Subcutaneous adipose tissue (tissue), 4 donors: ENCODE measurements around the gene WWC1. TPM values are rescaled to one million over a fixed set of nuclear protein-coding genes. Genes with fewer than 3 reads are reported as not detected.

Experiments used
- total RNA-seq, 4 donors: library from RNA; depleted of rRNA; stranded (reverse); fragments of >200 nt; gene quantifications; one replicate each; pipeline ENCODE4 v1.1.0, GENCODE V29; 2016
- TF ChIP-seq, protein P1 (sequence below): fragments of 450-650 bp; IDR thresholded peaks from one replicate; pipeline ENCODE4 v1.5.1; 2016; ENCODE audit warnings: low read depth, mild to moderate bottlenecking, control low read depth, antibody characterized with exemption, moderate library complexity

Gene WWC1
- total RNA-seq, 4 donors from 2014 or later, result 0.34 to 5.1 (median 1.1) TPM; not detected in 1

DNA sequence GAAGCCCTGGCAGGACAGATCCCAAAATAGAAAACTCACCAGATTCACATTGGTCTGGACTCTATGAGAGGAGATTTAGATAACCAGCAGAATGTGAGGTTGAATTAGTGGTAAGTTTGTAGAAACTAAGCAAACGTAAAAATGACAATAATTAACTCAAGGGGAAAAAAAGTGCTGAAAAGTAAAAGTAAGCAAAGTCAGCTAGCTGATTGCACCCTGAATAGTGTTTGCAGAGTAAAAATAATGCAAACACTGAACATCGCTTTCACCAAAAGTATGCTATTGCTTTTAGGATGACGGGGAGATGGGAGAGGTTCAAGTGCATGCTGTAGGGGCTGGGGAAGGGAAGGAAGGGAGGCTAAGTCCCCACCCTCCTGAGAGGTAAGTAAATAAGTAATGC is 102.3 kb downstream of the WWC1 start:
- TF ChIP-seq, protein P1, sequence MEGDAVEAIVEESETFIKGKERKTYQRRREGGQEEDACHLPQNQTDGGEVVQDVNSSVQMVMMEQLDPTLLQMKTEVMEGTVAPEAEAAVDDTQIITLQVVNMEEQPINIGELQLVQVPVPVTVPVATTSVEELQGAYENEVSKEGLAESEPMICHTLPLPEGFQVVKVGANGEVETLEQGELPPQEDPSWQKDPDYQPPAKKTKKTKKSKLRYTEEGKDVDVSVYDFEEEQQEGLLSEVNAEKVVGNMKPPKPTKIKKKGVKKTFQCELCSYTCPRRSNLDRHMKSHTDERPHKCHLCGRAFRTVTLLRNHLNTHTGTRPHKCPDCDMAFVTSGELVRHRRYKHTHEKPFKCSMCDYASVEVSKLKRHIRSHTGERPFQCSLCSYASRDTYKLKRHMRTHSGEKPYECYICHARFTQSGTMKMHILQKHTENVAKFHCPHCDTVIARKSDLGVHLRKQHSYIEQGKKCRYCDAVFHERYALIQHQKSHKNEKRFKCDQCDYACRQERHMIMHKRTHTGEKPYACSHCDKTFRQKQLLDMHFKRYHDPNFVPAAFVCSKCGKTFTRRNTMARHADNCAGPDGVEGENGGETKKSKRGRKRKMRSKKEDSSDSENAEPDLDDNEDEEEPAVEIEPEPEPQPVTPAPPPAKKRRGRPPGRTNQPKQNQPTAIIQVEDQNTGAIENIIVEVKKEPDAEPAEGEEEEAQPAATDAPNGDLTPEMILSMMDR, result no peak

GRCh38 chr5:168400429-168401220 is 109.2 kb downstream of the WWC1 start:
- TF ChIP-seq, protein P1, result no peak

- TF ChIP-seq, protein P1, result no peak
These were observed 109.8 kb downstream of the WWC1 start for GRCh38 chr5:168401226-168401625.

- TF ChIP-seq, protein P1, result no peak
These were observed 110.4 kb downstream of the WWC1 start for GRCh38 chr5:168401880-168402279.

GRCh38 chr5:168404365-168404764 is 112.9 kb downstream of the WWC1 start:
- TF ChIP-seq, protein P1, result no peak

DNA sequence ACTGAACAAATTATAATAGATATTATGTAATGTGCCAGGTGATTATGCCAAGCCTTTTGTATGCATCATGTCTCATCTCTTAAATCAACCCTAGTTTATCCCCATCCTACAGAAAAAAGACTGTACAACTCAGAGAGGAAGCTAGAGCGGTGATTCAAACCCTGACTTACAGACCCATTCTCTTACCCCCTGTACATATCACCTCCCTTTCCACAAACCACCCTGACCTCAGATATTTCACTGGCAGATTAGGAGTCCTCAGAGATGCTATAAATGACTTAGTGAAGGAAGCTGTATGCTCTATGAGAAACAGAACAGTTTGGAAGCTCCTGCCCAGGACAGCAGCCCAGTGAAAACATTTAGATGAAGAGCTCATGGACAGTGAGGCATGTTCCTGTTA is 115.8 kb downstream of the WWC1 start:
- TF ChIP-seq, protein P1, result no peak

- TF ChIP-seq, protein P1, result no peak
These were observed 117.3 kb downstream of the WWC1 start for GRCh38 chr5:168408561-168409305.
